CD4-positive, alpha-beta T cell treated with Interleukin-17A for 4 hours (primary cell): ENCODE results near the gene NPAS3.

Experiments
- DNase-seq: peaks from one replicate; pipeline ENCODE4 v3.0.0-alpha.2; 2020; ENCODE audit warnings: mixed read lengths

NPAS3 gene

DNA sequence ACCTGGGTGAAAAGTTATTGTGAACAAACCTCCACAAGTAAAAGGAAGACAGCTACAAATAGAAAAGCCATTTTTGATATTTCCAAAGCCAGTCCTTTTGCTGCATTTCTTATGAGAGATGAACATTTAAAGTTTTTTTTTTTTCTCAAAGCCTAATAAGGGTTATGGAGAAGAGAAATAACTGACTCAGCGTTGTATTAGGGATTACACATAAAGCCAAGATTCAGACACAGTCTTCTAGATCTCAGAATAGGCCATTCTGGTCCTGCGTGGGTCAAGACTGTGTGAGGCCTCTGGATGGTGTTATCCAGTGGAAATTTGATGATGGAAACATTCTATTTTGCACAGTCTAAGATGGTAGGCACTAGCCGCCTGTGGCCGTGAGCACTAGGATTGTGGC, 552.4 kb downstream of the NPAS3 start:
- DNase-seq, result no peak

DNA sequence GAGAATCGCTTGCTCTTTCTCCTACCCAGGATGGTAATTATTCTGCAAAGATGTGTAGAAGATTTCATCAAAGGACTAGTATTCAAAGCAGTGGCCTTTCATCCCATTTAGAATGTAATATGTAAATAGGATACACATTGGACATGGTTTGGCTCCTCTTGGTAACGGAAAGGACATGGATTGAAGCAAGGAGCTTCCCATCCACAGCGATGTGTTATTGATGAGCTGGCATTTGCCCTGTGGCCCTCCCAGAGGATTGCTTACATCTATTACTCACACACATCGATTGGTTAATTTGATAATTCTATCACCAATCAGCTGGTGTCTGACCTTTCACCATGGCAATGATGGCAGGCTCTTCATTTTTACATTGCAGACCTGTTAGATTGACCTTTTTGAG, 553.8 kb downstream of the NPAS3 start:
- no peak for DNase-seq

DNA sequence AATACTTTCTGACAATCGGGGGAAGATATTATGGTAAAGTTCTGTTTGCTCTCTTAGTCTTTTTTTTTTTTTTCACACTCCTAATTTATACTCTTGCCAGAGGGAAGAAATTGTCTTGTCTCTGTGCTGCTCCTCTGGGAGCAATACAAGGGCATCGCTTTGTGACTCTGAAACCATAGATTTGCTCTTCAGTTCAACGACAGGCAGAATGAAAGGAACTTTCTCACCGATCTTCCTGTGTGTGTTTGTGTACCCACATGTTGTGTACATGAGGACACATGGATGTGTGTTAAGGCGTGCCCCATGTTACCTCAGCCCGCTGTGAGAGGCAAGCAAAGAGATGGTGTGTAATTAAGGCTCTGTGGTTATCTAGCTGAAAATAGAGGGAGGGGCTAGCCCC, 554.6 kb downstream of the NPAS3 start:
- DNase-seq, result no peak

DNA sequence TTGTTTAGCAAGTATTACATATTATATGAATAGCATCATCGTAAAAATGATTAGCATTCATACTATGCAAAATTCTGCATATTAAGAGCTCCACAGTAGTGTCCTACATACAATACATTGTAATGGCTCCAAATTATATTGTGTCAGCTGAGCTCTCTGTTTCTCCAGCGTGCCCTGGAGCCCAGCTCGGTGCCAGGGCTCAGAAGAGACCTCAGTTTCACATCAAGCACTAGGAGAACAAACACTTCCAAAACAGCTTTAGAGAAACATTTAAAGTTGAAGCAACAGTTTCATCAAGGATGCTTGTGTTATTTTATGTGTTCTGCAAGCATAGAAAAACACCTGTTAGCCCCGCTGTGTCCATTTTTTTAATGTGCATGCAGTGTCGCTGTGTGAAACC, 555.3 kb downstream of the NPAS3 start:
- DNase-seq, result no peak

DNA sequence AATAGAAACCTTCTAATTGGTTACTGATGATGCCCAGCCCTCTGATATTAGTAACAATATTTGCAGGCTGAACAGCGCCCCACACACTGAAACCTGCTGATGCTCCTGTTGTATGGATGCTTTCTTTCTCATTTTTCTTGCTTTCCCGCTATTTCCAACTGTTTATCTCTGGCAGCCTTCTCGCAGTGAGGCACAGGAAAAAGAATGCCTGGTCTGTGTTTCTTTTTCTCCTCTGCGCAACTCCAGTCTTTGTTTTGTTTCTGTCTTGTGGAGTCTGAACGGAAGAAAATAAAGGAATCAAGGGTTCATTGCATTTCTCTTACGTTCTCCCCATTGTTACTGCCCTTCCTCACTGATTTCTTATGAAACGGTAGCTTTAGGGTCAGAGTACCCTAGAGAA, 561.0 kb downstream of the NPAS3 start:
- no peak for DNase-seq

DNA sequence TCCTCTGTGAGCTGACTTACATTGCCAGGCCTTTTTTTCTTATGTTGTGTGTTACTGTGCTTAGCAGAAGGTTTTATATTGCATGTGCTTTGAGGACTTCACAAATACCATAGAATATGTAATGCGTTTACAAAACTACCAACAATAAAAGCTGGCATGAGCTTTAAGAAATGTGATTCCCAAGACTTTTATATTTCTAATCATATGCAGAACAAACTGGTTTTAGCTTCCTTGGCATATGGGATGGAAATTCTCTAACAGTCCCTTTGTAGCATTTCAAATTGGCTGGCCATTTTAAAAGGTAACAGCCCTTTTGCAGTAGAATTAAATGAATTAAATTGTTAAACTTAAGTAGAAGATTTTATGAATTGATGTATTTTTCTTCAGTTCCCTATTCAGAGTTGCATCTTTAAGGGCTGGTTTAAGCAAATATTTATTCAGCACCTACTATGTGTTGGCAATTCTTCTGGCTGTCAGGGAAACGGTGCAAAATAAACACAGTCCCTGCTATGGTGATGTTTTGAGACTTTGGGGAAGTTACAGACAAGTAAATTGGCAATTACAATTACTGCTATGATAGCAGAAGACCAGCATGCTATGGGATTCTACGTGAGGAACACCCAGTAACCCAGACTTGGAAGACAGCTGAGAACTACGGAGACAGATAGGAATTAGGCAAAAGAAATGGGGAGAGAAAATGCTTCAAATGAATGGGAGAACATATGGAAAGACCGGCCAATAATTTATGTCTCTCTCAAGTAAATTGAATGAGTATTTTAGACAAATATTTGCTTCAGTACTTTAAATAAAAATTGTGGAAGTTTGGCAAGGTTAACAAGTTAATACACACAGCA, 565.8 kb downstream of the NPAS3 start:
- DNase-seq, result no peak

DNA sequence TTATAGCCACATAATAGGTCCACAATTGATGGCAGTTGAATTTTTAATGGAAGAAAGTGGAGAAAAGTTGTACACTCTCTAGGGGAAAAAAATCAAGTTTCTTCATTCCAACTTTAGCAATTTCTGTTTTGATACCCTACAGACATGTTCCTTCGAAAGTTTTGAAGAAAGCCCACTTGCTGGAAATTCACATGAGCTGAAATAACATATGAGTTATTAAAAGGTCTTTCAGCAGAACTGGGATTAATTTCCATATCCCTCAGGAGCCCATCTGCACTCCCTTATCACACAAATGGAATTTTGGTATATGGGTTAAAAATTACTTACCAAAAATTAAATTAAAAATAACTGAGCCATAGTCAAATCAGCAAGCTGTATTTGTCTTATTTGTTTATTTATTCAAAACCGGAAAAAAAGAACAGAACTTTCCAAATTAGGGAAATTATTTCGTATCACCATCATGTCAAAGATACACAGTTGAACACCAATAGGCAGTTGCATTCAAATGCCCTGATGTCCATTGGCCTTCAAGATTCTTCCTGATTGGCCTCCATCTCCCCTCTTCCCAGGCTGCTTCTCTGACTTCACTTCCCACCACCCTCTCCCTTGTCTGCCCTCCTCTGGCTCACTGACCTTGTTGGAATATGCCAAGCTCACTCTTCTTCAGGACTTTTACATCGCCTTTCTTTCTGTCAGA, 566.7 kb downstream of the NPAS3 start:
- DNase-seq, result no peak

DNA sequence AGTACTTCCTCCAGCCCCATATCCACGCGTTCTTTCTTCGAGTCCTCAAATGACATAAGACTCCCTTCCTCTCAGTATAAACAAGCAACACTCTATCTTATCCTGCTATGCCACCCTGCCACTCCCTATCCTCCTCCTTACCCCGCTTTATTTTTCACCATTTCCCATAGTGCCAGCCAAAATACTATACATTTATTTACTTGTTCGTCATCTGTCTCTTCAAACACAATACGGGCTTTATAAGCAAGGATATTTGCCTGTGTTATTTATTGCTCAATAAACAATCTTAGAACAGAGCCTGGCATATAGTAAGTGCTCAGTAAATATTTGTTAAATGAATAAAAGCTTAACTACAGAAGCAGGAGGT, 567.3 kb downstream of the NPAS3 start:
- DNase-seq, result no peak

DNA sequence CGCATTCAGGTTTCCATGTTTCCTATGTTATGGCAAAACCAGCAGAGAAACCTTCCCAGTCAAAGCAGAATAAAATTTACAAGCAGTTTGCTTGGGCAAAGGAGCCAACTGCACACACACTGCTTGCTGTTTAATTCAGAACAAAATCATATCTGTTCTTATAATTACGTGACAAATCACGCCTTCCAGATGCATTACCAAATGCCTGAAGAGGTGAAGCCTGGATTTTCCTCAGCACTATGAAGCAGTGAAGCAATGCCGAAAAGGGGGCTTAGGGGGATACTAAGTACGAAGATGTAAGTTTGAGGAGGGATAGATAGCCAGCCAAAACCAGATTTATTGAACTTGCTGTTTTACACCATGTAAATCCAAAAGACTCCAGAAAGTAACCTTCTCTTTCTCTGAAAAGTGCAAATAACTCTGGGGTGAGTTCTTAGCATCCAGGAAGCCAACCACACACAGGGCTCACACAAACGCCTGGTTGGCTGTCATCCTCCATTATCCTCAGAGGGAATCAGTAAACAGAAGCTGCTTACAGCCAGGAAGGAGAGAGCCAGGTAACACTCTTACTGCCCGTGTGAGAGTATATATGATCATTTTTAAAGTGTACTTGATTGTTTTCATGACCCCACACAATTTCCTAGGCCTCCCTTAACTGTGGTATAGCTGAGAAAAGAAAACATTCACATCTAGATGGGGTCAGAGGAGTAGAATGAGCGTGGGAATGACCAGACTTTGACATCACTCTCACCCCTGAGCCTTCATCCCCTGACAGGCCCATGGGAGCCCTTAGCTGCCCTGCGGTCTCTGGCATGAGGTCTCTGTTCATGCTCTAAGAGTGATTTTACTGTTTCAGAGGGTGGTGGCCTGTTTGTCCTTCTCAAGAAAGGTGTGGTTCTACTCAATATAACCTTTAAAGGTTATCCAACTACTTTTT, 569.7 kb downstream of the NPAS3 start:
- DNase-seq, result no peak

DNA sequence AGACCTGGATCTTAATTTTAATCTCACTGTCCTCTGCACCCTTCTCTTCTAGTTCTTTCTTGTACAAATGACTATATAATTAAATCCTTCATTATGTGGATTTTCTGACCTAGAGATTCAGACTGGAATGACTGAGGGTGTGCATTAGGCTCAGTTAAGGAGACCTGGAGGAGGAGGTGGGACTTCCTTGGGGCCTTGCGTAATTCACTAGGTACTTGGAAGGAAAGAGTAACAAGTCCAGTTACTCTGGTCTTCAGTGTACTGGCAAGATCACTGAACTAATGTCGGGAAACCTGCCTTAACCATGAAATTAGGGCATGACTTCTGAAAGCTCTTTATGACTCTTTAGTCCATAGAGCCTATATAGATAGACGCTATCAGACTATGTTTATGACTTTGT, 570.8 kb downstream of the NPAS3 start:
- DNase-seq, result no peak

DNA sequence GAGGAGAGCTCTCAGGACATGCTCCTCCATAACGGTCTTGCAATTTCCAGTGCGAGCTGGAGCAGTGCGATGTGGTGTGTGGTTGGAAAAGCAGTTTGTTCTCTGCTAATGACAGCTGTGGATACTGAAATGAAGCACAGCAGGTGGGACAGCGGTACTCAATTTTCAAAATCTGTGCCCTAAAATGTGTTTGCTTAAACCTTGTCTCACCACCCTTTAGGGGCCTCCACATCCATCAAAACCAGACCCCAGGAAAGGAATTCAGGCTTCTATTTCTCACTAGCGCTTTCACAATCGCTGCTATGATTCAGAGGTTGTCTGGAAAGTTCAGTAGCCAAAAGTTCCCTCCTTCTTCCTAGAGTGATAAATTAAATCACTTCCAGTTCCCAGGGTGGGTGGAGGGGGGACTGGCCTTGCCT, 571.4 kb downstream of the NPAS3 start:
- no peak for DNase-seq

DNA sequence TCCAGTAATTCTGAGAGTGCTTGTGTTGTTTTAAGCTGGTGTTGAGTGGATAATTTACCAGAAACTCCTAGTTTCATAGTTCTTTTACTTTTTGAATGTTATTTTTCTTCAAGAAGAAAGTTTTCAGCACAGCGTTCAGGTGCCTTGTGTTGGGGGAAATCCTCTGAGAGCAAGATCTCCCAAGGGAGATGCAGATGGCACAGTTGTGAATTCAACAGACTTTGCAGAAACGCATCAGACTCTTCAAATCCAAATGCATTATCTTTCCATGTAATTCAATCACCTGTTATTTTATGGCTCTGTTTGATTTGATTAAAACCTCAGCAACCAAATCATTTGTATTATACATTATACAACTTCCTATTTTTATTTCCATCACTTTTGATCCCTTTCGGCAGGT, 572.3 kb downstream of the NPAS3 start:
- no peak for DNase-seq

DNA sequence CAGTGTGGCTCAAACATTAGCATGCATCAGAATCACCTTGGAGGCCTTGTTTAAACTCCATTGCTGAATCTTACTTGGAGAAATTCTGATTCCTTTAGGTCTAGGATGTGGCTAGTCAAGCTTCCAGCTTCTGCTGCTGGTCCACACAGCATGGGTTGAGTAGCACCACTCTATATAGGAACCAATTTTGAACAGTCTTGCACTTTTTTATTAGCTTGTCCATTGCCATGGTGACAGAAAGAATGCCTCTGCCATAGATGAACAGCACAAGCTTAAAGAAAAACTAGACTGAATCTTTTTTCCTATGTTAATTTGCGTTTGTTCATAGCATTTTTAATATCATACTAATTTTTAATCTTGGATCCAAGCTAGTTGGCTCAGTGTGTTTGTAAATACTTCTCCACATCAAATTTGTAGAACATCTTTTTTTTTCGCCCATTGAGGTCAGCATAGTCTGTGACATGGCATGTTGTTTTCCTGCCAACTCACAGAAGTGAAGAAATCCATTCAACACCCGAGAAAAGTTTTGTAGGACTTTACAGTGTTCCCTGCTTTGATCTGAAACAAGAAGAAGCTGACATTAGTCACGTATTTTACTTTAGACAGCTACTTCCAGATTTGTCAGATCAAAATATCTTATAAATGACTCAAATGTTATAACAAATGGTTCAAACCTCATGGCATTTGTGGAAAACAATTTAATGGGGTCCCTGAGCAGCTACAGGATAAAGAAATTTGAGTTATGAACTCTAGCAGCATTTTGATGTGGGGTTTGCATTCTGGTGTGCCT, 573.4 kb downstream of the NPAS3 start:
- no peak for DNase-seq

DNA sequence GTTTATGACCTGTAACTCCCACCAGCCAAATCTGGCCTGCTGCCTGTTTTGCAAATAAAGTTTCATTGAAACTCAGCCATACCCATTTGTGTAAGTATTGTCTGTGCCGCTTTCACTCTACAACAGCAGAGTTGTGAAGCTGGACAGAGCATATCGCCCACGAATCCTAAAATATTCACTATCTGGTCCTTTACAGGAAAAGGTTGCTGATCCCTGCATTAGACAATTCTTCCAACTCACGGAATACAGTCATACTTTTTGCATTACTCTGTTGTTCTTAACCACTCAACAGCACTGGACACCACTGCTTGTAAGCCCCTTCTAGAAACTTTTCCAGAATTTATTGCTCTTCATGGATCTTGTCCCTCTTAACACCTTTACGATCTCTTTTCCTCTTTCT, 576.8 kb downstream of the NPAS3 start:
- no peak for DNase-seq

DNA sequence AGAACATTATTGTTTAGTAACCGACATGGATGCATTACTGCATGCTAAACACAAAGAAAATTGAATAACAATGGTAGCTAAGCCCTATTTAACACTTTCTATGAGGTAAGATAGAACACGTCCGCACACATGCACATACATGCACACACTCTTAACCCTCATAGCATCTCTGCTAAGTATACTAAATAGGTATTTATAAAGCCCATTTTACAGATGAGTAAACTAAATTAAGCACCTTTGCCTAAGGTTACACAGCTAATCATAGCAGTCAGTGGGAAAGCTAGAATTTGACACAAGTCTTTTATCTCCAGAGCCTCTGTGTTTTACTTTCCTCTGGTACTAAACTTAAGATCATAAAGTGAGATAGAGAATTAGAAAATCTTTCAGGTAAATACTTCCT, 577.2 kb downstream of the NPAS3 start:
- DNase-seq, result no peak

DNA sequence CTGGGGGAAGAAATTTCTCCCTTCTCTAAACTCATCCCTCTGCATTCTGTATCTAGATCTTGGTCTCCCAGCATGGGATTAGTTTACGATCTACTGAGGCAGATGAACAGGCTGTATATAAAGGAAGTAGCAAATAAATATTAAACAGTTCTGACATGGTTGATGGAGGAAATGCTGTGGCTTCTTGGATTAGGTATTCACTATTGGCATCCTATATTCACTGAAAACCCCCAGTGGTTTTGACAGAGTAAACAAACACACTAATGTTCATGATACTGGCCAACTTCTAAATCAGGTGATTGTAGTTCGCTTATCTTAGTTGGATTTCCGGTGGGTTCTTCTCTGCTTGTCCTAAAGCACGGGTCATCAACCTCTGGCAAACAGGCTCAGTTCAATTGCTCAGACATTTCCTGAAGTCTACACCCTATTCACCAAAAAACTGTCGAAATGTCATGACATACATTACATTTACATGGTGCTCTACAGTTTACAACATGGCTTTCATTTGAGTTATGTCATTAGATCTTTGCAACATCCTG, 578.3 kb downstream of the NPAS3 start:
- no peak for DNase-seq

DNA sequence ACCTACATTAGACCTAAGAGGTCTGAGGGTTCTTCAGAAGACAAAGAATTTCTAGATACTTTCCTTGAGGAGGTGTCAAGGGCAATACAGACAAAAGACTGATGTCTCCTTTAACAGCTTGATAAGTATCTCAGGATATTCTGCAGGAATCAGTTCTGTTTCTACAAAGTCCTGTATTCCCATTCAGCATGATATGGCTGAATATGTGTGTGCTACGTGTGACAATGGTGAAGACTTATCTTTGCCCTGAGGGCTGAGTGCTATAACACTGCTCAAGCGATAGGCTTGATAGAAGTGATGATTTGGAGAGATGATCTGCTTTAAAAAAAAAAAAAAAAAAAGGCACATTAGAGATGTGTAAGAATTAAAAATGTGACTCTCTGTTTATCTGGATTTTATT, 582.5 kb downstream of the NPAS3 start:
- DNase-seq, result no peak

DNA sequence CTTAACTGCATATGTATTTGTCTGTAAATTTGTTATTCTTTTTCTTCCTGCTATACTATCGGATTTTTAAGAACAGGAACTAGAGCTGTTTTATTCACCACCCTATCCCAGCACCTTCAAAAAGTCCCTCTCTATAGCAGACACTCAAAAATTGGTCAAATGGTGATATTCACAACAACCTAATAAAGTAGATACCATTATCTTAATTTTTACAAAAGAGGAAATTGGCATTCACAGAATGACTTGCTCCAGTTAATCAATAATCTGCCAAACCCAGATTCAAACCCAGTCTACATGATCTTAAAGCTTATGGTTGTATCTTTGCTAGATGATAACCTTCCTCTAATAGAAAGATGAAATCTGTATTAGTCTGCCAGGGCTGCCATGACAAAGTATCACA, 585.6 kb downstream of the NPAS3 start:
- DNase-seq, result no peak

DNA sequence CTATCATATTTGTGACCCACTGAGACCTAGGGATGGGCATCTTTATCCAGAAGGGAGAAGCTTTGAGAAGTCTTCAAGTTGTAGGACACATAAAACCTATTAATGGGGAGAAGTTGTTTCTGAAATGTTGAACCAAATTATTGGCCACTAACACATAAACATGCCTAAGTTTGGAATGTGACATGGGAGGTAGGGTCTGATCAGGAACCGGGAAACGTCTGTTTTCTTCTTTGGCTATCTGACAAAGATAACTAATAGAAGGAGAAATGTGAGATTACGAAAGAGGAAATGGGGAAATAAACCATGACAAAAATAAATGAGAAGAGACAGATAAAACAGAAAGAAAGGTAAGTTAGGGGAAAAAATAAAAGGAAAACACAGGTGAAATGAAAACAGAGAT, 586.9 kb downstream of the NPAS3 start:
- no peak for DNase-seq

DNA sequence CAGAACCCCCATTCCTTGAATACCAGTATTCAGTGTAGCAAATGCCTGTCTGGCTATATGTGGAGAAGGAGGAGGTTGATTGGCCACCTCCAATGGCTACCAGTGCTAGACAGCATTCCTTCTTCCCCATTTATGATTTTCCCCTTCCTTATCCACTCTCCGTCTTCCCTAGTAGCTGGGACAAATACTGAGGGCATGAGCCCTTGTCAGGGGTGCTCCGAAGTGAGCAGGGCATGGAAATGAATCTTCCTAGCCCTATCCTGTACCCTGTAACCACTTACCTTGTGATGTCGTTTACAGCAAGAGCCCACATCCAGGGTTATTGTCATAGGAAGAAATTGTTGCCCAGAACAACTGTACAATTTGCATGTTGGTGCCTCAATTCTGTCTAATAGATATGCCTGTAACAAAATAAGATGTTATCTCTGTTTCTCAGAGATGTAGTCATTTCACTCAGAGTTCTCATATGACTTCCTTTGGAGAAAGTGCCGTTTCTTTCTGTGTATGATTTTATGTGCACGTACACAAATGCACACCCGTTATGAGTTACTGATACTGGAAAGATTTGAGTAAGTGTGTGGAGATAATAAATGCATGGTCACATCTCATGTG, 588.5 kb downstream of the NPAS3 start:
- DNase-seq, result no peak

DNA sequence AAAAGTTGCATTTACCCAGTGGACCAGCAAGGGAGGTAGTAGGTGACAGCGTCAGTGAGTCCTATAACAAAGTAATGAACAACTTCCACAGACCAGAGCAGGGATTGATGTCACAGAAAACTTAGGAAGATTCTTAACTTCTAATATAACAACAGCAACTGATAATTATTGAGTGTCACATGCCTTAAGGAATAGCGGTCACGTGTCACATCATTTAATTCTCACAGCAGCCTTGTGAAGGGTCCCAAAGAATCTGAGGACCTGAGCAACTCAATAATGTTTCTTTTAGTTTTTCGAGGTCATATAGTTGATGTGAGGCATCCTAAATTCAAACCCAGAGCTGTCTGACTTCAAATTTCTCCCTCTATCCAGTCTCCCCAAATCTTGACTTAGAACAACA, 590.0 kb downstream of the NPAS3 start:
- DNase-seq, result no peak
